Midbrain (tissue), 1 donor: ENCODE data around the gene KIAA0930.

Source experiments
- DNase-seq: peaks from one replicate; lab custom pipeline; 2025; lab: John Stamatoyannopoulos, UW

The KIAA0930 gene

DNA sequence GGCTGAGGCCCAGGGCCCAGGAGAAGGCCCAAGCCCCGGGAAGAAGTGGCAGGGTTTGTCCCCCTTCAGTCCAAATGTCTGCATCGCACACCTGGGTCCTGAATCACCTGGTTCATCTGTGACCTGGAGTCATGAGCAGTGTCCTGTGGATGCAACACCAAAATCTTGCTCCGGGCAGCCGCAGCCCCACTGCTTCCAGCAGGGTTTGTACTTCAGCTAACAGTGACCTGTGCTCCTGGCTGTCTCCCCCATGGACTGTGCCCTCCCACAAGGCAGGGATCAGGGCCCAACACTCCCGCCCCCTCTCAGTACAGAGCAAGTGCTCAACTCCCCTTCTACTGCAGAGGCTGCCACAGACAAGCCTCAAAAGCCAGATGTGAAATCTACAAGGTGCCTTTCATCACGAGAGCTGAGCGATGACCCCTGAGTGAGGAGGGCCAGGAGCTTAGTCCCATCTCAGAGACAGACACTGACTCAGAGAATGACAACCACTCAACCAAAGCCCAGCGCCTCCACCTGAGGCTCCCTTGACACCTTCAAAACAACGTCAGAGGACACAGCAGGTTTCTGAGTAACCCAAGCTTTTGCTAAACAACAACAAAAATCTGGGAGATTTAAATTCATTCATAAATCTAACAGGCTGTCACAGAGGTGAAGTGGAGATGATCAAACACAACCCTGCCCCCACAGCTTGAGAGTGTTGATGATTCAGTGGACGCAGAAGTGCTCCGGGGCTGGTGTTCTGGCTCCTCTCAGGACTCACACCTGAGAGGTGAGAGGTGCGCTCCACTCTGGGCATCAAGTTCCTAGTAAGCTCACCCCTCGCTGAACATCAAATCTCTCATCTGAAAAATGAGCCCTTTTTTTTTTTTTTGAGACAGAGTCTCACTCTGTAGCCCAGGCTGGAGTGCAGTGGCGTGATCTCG lies 3.4 kb downstream of the KIAA0930 start:
- no peak for DNase-seq

DNA sequence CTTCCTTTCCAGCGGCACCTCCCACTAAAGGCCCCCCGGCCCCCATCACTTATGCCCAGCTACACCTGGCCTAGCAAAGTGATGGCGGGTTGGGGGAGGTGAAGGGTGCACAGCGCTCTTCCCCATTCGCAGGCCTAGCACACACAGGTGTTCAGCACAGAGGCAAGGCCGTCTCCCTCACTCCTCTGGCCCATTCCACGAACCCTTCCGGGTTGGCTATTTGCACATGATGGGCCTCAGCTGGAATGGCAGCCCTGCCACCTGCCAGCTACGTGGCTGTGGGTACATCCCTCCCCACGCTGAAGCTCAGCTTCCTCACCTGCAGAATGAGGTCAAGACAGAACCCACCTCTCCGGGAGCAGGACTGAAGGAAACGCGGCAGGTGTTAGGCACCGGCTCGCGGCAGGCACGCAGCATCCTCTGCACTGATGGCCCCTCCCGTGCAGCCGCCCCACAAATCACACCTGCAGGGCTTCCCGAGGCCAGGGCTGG lies 4.8 kb downstream of the KIAA0930 start:
- DNase-seq = no peak

DNA sequence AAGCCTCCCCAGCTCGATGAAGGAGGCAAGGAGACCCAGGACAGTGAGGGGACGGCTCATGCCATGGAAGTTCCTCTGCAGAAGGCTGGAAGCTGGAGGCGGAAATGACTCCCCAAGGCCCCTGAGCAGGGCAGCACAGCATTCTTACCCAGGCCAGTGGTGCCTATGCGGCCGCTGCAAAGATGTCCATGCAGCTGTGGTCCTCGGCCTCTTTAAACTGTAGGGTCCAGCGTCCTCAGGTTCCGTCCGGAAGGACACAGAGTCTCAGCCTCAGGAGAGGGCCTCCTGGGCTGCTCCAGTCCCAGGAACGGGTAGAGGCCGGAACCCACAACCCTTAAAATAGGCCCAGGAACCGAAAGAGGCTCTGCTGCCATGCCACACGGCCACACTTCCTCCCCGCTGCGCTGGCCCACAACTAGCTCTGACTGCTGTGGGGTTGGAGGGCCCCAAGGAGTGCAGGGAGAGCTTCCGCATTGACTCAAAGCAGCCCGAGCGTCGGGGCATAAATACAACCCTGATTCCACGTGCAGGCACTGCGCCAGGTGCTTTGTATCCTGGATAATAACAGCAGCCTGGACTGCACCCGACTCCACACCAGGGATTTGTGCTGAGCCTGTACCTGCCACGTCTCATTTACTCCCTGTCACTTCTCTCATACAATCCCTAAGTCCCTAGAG lies 5.5 kb downstream of the KIAA0930 start:
- DNase-seq = peak; percentile 44

DNA sequence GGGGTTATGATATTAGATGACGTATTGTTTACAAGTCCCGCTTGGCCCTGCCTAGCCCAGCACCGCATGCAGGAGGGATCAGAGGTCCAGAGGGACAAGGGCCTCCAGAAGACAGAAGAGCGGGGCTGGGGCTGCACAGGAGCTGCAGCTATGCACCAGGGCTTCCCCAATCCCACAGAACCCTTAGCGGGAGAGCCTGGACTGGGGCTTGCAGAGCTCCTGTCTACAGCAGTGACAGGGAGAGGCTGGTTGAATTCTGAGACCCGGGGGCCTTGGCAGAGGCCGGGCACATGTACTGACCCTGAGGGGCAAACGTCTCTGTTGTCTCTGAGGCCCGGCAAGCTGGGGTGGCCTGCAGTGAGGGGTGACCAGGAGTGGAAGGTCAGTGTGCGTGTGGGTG lies 6.9 kb downstream of the KIAA0930 start:
- DNase-seq = no peak

DNA sequence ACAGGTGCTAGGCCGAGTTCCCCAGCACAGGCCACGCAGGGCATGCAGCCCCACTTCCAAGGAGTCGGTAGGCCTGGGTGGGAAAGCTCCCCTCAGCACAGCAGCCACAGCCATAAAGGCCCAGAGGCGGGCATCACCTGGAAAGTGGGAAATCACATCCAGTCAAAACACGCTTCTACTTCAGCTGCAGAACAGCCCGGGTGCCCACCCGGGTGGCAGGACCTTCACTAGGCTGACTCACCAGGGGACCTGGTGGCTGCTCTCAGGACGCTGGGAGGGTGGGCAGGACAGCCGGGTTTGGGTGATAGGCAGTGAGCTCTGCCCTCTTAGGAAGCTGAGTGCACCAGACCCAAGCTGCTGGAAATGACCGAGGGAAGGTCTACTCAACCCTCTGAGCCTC lies 7.3 kb downstream of the KIAA0930 start:
- no peak for DNase-seq

DNA sequence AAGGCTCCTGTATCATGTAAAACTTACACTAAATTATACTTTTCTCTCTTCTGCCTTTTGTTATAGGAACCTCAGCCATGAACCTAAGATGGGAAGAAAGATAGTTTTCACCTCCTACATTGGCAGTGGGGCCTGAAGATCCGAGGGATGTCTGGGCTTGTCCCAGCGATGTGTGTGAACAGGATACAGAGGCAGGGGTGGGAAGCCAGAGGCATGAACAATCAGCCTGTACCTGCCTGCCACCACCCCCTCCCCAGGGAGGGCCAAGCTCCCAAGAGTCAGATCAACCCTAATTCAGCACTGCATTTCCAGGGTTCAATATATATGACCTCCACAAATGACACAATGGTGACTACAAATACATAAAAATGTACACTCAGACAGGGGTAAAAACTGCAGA lies 9.4 kb downstream of the KIAA0930 start:
- no peak for DNase-seq

DNA sequence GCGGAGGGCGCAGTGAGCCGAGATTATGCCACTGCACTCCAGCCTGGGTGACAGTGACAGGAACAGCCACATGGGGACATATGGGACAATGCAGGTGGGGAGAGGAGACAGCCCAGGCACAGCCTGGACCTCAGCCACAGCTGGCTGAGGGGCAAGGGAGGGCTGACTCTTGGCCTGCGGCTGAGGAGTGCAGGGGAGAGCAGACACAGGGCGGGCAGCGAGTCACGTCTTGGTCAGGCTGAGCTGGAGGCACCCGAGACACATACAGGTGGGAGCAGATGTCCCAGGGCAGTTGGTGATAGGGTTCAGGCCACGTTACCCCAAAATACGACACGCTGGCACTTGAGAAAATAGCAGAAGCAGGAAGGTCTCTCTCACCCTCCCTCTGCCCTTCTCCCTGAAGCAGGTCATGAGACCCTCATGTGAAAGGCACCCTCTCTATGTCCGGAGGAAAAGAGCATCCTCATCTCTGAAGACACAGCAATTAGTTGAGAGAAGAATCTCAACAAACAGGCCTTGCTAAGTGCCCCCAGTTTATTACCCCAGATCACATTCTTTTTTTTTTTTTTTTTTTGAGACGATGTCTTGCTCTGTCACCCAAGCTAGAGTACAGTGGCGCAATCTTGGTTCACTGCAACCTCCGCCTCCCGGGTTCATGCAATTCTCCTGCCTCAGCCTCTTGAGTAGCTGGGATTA lies 10.5 kb downstream of the KIAA0930 start:
- no peak for DNase-seq

DNA sequence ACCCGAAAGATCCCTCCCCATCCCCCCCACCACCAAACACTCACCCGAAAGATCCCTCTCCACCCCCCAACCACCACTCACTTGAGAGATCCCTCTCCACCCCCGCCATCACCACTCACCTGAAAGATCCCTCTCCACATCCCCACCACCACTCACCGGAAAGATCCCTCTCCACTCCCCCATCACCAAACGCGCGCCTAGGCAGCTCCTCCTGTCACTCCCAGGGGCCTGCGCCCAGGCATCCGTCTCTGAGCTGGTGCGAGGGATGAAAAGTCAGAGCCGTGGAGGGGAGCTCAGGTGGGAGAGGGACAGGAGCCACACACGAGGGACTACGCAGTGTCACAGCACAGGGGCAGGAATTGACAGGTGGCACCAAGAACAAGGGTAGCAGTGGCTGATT lies 11.5 kb downstream of the KIAA0930 start:
- DNase-seq = no peak

DNA sequence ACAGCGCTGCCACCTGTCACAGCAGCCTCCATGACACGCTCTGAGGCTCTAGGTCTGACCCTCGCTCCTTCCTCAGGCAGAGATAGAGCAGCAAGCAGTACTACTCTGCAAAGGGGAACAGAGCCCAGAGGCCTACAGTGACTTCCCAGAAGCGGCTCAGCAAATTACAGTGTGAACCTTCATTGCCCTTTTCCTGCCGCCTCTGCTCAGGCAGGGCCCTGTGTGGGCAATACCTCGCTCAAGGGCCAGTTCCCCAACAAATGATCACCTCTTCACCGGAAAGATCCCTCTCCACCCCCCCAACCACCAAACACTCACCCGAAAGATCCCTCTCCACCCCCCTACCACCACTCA lies 12.3 kb downstream of the KIAA0930 start:
- DNase-seq = no peak

DNA sequence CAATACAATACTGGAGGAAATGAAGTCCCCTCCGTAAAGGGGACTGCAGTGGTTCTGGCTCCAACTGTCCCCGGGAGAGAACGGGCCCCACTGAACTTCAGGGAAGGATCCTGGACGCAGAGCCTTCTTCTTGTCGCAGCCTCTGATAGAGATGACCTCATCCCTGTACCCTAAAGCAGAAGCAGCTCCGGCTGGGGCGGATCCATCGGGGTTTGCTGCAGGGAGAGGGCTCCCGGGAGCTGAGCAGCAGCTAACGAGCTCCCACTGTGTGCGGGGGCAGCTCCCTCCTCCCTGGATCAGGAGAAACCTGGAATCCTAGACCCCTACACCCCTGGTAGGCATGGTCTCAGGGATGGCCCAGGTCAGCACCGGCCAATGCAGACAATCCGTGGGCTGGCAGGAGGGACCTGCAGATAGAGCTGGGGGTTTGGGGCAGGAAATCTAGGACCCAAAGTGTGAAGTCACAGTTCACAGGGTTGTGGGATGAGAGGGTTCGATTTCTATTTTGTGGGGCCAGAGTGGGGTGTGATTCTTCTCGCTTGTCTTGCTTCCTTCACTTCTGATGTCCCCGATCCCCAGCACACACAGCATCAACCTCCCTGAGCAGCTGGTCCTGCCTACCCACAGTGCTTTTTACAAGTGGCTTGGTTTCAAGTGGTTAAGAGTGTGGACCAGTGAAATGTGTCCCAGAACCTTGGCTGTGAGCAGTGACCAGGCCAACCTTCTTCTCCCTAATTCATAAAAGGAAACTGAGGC lies 12.9 kb downstream of the KIAA0930 start:
- DNase-seq = peak; percentile 38

DNA sequence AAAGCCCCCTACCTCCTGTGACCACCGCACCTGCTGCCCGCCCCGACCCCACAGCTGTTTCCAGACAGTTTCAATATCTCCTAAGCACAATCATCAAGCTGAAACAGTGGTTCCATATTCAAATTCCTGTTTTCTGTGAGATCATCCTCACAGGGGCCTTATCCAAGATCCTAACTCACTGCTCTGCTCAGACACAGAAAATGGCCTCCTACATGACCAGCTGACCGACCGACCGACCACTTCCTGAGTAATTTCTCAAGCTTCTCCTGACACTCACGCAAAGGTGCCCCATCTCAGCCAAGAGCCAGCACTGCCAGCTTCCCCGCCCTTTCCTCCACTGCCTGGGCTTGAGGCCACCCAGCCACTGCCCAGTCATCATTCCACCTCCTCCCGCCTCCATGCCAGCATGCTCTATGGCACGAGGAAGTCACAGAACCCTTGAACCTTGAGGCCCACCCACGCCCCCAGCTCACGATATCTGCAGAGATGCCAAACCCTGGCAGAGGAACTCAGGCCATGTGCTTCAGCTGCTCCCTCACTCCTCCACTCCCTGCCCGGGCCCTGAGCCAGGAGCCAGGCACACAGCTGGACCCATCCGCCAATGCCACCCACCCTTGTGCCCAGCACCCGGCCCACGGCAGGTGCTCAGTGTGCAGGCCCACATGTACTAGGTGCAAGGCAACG lies 14.0 kb downstream of the KIAA0930 start:
- peak; percentile 43 for DNase-seq

DNA sequence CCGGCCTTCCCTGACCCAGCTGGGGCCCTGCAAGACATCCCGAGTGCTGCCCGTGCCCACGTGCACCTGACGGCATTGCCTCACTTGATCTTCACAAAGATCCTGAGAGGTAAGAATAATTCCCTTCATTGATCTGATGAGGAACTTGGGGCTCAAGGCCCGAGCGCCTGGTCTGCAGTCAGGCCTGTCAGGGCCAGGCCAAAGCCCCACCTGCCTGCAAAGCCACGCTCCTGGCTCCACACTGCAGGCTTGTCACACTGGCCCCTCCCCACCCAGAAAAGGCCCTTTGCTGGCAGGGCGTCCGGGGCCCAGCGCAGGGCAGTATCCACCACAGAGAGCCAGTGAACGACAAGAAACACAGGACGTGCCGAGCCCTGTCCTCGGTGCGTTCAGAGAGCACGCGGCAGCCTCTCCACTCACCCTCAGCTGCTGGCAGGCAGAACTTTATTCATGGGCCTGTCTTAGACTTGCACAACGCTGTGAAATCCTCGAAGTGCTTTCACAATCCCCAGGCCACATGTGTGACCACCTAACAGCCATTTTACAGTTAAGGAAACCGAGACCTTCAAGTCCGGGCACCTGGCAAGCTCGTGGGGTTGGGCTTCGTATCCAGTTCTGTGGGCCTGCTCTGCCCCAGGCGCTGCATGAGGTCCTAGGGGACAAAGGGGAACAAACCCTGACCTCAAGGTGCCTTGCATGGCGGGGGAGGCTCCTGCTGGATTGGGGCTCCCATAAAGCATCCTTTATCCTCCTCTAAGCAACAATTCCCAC lies 14.8 kb downstream of the KIAA0930 start:
- peak; percentile 42 for DNase-seq

DNA sequence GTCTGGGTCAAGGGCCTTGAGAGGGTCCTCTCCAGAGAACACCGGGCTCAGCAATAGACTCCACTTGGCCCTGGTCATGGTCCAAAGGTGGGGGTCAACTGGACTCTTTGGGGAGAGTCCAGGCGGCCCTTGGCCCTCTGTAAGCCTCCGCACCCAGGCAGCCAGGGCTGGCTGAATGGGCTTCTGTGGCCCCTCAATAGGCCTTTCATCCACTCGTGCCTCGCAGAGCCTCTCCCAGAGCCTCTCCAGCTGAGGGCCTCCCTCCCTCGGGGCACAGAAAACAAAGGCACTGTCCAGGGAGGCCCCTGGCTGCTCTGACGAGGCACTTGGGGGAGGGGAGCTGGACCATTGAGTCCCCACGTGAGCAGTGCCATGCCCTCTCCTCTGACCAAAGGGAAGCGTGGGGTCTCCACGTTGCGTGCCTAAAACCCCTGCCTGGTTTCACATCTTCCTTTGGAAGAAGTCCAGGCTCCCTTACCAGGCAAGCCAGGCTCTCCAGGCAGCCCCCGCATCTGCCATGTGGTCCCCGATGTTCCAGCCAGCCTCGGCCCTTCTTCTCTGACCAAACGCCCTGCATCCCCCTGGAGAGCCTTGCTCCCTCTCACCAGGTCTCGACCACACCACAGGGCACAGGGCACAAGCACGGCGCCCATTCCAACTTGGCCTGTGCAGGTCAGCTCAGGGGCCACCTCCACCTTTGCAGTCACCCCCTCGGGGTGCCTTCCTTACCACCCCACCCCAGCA lies 15.5 kb downstream of the KIAA0930 start:
- peak; percentile 93 for DNase-seq

DNA sequence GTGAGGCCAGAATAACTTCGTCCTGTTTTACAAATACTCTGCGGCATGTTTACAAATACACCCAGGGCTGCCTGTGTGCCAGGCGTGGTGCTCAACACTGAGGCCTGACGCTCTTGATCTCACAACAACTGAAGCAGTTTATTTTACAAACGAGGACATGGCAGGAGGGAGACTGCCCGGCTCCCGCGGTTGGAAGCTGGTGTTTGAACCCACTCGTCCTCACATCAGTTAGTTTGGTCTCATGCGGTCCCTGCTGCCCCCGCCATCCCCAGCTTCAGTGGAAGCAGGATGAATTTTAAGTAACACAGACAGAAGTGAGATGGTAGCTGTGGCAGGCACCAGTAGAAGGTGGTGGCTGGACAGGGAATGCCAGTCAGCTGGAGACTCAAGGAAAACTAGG lies 16.4 kb downstream of the KIAA0930 start:
- peak; percentile 50 for DNase-seq

DNA sequence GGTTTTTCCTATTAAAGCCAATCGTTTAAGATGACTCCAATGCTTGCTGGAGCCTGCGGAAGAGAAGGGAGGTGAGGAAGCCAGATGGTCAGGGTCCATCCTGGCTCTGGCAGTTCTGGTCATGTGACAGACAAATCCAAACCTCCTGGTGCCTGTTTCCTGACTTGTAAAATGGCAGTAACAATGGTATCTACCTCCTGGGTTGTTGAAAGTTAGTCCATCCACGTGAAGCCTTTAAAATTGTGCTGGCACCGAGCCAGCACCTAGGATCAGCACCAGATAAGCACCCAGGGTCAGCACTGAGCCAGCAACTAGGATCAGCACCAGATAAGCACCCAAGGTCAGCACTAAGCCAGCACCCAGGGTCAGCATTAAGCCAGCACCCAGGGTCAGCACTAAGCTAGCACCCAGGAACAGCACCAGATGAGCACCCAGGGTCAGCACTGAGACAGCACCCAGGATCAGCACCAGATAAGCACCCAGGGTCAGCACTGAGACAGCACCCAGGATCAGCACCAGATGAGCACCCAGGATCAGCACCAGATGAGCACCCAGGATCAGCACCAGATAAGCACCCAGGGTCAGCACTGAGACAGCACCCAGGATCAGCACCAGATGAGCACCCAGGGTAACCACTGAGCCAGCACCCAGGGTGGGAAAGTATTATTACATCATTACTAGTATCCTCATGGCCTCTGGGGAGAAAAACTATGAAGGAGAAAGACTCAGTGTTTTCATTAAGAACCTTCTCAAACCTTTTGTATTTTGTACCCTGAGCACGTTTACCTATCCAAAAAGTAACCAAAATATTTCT lies 17.2 kb downstream of the KIAA0930 start:
- DNase-seq = no peak

DNA sequence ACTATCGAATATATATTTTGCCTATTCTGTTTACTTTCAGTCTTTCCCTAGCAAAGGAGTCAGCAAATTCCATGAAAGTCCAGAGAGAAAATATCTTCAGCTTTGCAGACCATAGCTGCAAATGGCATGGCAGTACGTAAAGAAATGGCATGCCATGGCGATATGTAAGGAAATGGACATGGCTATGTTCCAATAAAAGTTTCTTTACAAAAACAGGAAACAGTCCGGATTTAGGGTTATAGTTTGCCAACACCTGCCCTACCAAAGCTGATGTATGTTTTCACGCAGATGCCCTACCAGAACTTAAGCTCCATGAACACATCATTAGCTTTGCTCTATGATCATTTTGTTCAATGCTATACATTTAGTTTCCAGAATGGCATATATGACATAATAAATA lies 19.5 kb downstream of the KIAA0930 start:
- no peak for DNase-seq

DNA sequence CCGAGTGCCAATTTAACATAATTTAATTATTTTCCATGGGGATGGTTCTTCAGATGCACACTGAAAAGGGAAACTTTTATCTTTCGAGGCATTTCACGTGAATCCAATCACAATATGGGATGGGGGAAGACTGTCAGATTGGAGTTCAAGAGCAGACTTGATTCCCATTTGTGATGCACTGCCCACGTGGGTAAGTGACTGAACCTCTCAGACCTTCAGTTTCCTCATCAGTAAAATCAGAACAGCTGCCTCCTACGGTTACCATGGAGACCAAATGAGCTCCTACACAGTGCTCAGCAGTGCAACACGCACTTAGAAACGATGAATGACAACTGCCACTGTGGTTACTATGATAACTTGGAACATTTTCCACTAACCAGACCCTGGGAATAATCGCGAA lies 21.7 kb downstream of the KIAA0930 start:
- DNase-seq = no peak

DNA sequence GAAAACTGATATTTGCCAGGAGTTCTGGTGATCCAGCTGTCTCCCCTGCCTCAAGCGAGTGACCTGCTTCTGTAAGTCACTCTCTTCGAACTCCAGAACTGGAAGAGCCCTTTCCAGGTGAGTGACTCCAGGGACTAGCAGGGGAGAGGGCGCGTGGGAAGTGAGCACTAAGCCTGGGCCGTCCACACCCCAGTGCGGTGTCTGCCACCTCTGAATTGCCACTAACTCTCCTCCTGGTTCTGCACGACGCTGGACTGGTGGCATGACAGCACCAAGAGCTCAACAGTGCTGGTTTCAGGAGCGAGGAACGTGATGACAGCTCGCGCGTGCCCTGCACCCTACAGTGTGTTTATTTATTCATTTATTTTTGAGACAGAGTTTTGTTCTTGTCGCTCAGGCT lies 22.9 kb downstream of the KIAA0930 start:
- no peak for DNase-seq

DNA sequence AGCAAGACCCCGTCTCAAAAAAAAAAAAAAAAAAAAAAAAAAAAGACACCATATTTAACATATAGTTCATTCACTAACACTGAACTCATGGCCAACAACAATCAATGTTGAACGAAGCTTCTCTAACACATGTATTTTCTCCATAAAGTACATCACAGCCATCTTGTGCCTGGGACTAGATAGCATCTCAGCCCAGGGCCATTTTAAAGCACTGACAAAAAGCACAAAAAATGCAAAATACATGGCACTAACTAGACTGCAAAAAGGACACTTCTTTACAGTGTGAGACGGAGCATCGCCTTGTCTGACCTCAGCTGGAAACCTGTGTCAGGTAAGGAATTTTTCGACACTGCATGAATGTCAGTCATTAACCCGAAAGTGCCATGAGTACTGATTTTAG lies 23.3 kb downstream of the KIAA0930 start:
- DNase-seq = no peak
